A549 (cell line): ENCODE data around the gene RSF1.

Source experiments
- BHLHE40 ChIP-seq: IDR thresholded peaks from 2 replicates; pipeline ENCODE4 v1.6.1; 2012; ENCODE audit warnings: low read depth, low read length, inconsistent platforms
- CTCF ChIP-seq: fragments of >200 bp; sonication (Bioruptor Twin); formaldehyde crosslinking; IDR thresholded peaks from 3 replicates; pipeline ENCODE4 v1.5.1; 2016
- EP300 ChIP-seq, 2 experiments: fragments of >200 bp; sonication (Bioruptor Twin); formaldehyde crosslinking; IDR thresholded peaks; 2 replicates in 1 of 2; 3 replicates in 1 of 2; pipeline ENCODE4 v1.6.1; 2016 to 2017
- KDM1A ChIP-seq: fragments of 200-600 bp; sonication (generic); IDR thresholded peaks from 2 replicates; pipeline ENCODE4 v1.6.1; 2016; ENCODE audit warnings: low read depth, mild to moderate bottlenecking
- POLR2A ChIP-seq: IDR thresholded peaks from 2 replicates; pipeline ENCODE4 v1.6.1; 2012; ENCODE audit warnings: mild to moderate bottlenecking, low read length
- RCOR1 ChIP-seq: fragments of 150-350 bp; IDR thresholded peaks from 2 replicates; pipeline ENCODE4 v1.6.1; 2014; ENCODE audit warnings: antibody characterized with exemption, low read length, low read depth

GRCh38 chr11:77698896-77699295 lies 121.6 kb downstream of the RSF1 start:
- TF ChIP-seq CTCF (no peak), POLR2A (no peak), EP300 (IDR thresholded peaks at IDR 0.05) (no peak), RCOR1 (no peak), BHLHE40 (no peak), KDM1A (no peak)
